Superior temporal gyrus (tissue), 1 donor: ENCODE results near the gene MNT.

Source experiments
- DNase-seq: peaks from one replicate; pipeline ENCODE4 v3.0.0-alpha.2; 2016; ENCODE audit errors: extremely low spot score

Gene MNT

DNA sequence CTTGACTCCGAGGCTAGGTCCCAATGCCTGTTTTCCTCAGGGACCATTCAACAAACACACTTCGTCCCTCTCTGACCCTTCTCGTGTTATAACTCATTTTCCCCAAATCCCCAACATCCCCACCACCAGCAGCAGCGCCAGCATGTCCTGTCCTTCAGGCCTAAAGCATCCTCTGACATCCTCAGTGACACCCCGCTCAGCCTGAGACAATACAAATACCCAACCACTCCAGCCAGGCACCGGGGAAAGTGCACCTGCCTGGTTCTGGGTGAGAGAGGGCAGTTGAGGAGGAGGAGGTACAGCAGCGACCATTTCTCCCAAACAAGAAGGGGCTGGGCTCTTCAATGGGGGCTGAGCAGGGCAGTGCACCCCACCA lies 4.7 kb downstream of the MNT start:
- no peak for DNase-seq

DNA sequence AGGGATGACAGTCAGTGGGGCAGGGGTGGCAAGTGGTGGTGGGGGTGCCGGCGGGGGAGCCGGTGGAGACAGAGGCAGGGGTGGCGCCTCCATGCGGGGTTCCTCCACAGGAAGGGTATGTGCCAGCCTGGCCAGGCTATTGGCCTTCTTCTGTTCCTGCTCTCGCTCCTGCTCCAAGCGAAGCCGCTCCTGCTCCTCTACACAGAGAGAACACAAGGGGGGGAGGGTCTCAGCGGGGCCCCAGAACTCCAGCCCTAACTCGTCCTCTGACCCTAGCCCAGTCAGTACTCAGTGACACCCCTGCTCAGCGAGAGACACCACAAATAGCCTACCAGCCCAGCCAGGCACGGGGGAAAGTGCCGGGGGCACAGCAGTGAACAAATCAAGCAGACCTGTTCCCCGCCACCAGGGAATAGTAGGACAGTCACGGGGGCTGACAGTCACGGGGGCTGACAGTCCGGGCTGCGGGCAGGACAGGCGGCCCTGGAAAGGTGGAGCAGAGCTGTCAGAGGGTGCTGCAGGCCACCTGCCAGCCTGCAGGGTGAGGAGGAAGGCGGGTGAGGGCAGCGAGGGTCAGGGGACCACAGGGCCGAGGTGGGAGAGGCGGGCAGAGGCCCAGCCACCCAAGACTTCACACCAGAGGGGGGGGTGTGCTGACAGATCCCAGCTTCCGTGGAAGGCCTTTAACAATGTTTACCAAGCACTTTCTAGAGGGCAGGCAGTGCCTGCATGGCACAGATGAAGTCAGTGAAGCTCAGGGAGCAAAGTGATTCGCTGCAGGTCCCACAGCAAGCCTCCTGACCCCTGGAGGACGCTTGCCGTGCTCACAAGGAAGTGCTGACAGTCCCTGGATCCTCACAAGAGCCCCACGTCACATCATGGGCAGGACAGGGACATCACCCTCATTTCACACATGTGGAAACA lies 5.3 kb downstream of the MNT start:
- no peak for DNase-seq

DNA sequence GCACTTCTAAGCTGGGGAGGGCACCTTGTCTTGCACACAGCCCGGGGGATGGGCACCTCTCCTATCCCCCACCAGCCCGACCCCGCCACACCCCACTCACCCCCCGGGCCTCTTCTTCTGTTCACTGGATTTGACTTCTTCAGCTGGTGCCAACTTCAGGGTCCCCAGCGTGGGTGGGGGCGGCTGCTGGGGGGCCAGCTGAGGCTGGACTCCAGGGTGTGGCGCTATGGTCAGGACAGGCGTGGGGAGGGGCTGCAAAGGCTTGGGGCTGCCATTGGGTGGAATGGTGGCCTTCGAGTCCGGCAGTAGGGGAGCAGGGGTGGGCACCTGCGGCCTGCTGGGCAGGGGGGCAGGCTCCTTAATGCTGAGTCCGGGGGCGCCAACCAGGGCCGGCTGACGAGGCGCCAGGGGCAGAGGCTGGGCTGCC lies 6.1 kb downstream of the MNT start:
- DNase-seq, result no peak

DNA sequence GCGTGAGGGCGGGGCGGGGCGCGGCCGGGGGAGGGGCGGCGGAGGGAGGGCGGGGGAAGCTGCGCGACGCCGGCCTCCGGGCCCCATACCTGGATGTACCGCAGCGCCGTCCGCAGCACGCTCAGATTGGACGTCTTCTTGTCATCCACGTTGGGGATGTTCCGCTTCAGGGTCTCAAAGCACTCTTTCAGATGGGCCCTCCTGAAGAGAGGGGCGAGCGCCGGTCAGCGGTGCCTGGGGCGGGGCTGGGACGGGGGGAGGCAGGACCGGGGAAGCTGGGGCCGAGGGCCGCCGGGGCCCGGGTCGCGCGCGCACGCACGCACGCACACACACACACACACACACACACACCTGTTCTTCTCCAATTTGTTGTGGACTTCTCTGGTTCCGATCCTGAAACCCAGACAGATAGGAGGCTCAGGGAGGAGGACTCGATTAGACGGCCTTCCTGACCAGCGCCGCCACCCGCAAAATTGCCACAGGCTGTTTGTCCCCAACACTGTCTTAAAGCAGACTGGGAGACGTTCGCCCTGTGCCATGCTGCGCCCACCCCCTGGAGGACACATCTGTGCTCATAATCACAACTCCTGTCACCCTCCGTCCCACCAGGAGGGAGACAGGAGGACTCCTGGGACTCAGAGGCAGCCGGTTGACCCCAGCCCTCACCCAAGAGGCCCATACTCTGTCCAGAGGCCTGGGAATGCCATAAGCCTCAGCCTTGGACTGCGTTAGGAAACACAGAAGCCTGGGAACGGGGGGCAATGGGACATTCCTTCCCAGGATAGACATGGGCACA lies 6.7 kb downstream of the MNT start:
- no peak for DNase-seq

DNA sequence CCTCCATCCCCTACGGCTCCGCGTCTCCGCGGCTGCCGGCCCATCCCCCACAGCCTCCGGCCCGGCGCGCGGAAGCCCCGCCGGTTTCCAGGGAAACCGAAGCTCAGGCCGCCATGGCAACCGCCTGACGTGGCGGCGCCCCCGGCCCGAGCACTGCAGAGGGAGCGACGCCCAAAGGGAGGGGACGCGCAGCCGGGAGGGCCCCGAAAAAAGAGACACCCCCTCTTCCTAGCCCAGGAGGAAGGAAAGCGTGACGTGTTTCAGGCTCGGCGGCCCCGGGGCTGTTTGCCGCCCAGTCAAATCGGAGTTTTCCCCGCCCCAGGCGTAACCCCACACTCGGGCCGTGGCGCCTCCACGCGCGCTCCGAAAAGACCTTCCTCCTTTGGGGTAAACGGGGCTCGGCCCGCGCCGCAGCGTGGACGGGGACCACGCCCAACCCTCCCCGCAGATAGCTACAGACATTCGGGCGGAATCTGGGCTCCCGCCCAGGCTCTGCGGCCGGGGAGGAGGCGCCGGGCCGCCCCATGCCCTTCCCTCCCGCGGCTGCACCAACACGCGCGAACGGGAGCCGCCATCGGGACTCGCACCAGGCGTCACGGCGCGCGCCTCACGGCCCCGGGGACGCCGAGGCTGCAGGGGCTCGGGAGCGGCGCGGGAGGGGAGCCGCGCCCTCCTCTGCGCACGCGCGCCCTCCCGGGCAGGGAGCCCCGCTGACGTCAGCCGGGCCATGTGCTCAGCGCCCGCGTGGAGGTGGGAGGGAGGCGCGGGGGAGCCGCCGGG lies 7.5 kb downstream of the MNT start:
- DNase-seq, result peak; percentile 87

DNA sequence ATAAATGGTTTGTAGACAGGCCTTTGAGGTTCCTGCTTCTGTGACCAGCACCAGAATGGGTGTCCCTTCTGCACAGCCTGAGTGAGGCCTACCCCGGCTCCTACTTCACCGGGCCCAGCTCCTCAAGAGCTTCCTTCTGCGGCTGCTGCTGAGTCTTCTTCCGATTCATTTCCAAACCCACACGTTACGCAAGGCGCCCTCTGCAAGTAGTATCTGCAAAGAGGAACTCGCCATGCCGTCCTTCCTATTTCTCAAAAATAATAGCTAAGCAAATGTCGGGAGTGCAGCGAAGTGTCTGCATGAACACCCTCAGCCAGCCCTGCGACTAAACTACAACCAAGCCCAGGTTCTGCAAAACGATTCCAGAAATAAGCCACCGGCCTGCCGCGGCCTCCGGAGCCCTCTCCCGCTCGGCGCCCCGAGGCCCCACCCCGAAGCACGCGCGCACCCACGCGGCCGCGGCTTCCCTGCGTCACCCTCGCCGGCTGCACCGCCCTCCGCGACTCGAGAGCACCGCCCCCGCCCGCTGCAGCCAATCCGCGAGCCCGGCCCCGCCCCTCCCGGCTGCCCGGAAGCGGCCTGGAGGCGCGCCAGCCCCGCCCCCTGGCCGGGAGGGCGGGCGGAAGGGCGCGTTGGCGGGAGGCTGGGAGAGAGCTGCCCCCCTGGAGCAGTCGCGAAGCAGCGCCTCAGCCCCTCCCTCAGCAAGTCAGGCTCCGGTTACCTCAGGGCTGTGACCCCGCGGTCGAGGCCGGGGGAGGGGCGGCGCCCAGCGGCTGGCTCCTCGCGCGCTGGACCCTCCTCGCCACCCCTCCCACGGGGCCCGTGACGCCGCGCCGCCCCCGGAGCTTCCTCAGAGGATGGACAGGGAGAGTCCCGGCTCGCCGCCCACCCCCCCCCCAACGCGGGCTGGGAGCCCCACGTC lies 8.3 kb downstream of the MNT start:
- peak; percentile 91 for DNase-seq

DNA sequence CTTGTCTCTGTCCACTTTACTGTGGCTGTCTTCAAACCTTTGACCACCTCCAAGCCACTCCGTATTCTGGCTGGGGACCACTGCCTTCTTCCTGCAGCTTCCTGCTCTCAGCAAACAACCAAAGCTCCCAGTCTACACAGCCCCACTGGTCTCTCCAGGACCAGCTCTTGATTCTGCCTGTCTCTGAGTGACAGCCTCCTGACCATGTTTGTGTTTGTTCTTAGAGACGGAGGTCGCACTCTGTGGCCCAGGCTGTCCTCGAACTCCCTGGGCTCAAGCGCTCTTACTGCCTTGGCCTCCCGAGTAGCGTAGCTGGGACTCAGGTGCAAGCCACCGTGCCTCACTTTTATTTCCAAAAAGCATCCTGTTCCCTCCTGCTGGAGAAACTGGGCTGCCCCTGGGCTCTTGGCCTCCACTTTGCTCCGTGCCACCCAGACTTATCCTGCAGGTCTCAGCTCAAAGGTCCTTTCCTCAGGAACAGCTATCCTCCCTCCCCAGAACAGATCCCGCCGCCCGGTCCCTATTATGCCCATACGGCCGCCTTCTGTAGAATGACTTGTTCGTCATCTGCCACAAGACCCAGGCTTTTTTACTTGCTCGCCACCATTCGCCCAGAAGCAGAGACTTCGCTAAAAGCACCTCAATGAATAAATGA lies 9.1 kb downstream of the MNT start:
- DNase-seq, result no peak

DNA sequence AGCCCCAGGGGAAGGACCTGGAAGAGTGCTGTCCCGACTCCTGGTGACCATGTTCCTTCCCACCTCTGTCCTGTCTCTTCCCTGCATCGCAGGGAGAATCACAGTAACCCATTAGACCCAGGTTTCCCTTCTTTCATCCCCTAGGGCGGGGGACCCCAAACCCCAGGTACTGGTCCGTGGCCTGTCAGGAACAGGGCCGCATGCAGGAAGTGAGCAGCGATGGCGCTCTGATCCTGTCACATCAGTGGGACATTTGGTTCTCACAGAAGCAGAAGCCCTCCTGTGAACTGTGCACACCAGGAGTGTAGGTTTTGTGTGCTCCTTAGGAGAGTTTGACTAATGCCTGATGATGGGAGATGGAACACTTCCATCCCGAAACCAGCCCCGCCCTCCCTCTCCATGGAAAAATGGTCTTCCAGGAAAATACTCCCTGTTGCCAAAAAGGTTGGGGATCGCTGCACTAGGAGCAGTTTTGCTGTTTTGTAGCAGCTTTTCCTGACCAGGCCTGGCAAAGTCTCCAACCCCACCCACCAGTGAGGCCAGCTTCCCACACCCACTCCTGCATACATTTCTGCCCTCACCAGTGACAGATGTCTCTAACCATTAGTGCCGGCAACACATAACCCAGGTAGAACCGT lies 10.5 kb downstream of the MNT start:
- no peak for DNase-seq

DNA sequence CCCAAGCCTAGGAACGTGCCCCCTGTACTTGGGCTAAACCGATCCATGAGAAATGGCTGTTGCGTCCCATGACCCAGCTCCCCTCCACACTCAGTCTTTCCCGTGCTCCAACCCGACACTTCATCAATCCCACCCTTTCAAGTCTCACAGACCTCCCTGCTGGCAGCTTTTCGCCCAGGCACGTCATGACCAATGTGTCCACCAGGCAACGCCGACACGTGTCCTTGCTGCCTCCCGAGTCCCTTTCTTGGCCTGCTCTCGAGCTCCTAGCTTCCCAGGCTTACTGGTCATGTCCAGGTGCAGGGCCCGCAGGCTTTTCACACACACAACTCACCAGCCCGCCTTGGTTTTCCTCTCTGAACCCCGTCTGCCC lies 12.2 kb downstream of the MNT start:
- no peak for DNase-seq

DNA sequence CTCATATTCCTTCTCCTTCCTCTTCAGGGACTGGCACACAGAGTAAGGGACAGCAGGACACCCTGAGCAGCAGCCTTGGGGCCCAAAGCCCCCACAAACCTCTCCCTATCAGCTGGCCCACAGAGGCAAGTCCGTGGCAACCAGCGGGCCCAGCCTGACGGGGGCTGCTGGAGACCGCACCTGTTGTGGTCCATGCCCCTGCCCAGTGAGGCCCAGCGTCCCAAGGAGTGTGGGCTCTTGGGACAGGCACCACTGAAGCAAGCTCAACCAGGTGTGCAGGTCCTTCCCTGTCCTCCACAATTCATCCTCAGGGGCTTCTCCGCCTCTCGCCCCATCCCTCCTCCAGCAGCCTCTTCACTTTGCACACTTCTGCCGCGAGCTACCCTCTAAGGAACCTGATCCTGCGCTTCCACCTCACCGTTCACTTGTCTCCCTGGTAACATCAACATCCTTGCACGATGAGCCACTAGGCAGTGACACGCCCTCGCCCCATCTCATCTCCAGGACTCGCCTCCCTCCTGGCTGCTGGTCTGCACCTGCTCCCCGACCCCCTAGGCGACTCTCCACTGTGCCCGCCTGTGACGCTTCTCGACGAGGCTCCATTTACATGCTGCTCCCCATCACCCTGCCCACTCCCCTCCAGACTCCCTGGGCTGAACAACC lies 12.7 kb downstream of the MNT start:
- DNase-seq, result no peak

DNA sequence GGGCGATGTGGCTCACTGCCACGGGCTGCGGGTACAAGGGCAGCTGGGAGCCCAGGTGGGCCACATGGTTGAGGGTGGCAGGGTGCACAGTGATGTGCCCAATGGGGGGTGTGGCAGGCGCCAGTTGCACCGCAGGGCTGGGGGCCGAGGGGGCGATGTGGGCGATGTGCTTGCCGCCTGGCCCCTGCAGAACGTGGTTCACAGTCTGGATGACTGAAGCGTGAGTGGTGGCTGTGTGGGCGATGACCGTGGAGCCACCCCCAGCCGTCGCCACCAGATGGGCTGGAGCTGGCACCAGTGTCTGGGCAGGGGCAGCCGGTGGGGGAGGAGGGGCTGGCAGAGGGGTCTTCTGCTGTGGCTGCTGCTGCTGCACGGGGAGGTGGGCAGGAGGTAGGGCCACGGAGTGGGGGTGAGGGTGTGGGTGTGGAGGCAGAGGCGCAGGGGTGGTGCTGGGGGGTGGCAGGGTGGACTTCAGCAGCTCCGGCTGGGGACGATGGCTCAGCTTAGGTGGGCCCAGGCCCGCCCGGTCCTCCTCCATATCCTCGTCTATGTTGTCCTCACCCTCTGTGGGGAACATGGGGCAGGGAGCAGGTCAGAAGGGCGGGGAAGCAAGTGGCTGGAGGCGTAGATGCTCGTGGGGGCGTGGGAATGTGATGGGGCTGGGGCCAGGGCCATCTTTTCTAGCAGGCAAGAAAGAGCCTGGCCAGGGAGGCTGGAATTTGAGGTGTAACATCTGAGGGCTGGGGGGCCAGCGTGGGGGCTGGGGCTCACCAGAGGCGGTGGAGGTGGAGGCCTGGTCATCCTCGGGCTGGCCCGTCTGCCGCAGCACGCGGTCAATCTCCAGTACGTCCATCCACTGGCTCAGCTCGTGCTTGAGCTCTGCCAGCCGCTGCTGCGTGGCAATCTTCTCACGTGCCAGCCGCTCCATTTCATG lies 13.5 kb downstream of the MNT start:
- no peak for DNase-seq

DNA sequence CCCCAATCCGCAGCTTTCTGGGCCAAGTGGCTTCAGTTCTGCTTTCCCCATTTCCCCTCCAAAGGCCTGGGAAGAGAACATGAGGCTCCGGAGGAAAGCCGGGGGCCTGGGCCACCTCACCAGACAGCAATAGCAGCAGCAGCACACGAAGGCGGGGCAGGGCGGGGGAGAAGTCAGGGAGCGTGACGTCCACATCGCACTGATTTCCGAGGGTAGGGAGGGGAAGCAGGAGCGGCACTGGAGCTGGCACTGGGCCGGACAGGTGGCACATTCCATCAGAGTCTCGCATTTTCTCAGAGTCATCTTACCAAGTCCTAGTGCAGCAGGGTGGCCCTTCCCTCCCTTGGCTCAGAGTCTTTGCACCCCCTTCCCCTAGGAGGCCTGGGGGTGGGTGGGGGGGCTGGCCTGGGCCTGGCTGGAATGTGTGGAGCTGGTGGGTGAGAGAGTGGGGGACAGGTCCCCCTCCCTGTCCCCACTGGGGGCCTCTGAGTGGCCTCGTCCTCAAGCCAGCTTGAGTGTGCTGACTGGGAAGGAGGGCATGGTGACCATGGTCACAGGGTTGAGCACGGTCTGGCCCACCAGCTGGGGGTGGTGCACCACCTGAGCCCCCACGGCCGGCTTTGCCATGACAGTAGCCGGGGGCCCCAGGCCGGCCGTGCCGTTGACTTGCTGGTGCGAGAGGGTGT lies 14.3 kb downstream of the MNT start:
- DNase-seq, result no peak

DNA sequence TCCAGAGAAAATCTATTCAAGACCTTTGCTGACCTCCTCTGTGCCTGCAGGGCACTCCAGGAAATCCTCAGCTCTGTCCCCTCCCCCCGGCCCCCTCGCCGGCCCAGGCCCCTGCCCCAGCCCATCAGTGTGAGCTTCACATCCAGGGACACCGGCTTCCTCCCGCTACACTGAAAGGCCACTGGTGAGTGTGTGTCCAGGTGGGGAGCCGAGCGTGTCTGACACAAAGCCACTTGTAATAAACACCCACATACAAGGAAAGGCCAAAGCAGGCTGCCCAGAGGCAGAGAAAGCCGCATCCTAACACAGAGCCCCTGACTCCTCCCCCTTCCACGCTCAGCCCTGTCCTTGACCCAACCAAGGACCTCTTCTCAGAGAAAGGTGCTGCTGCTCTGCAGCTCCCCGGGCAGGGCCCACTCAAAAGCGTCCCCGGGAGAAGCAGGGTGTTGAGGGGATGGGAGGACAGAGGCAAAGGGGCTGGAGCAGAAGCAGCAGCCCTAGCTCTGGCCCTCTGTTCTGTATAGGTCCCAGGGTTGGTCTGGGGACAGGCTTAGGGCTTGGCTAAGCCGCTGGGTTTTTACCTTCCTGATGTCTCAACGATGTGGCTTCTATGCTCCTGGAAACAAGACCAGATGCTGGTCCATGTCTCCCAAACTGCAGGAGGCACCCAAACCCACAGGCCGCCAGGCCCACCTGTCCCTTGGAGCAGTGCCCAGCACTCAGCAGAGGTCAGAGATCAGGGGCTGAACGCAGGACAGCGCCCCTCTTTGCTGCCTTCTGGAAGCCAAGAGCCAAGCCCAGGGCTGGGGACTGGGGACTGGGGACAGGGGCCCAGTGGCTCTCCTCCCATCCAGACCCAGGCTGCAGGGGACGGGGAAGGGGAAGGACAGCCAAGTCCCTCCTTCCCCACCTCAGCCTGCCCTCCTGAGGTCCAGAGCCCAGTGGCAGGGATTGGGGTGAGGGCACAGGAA lies 15.3 kb downstream of the MNT start:
- no peak for DNase-seq

DNA sequence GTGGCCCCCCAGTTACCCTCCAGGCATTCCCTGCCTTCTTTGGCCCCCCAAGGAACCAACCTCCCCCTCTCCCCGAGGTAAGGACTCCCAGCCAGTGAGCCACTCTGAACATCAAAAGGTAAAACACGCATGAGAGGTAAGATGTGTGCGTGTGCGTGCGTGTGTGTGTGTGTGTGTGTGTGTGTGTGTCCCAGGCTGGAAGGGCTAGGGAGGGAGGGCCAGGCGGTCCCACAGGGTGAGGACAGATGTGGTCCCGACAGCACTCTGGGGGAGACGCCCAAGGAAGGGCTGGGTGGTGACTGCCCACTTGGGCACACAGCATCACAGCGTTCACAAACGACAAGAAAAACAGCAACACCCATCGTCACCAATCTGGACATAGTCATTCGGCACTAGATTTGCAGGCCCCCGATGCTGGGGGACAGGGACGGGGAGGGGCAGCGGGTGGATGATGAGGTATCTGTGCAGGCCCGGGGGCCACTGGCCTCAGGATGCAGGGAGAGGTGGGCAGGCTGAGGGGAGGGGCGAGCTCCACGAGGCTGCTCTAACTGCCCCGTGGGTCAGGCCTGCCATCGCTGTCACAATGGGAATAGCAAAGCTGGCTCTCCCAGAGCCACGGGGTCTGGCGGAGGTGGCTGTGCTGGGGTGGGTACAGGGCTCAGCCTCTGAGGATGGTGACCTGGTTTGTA lies 16.3 kb downstream of the MNT start:
- no peak for DNase-seq

DNA sequence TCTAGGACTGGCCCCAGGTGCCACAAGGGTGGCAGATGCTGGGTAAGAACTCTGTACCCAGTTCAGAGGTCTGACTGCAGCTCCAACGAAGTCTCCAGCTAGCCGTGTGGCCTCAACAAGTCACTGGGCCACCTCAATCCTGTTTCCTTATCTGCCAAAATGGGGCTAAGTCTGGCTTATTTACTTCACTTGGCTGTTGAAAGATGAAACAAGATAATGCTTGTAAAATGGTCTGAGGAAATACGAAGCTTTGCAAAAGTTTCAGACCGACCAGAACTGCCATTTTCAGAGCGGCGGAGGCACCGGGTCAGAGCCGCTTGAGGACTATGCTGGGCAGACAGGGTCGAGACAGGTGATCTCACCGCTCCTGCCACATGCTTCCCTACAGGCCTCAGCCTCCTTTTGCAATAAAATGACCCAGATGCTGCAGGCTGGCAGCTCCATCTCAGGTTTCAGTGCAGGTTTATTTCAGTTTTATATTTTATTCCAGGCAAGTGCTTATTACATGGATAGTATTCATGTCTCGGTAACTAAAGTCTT lies 17.2 kb downstream of the MNT start:
- no peak for DNase-seq
